ENCODE measurements around the gene GUCA1A.
"Not testable (repeated sequence)": the region's sequence is repeated elsewhere in the genome, so short reads cannot be mapped to it uniquely, and the experiment has no call there.

DNA sequence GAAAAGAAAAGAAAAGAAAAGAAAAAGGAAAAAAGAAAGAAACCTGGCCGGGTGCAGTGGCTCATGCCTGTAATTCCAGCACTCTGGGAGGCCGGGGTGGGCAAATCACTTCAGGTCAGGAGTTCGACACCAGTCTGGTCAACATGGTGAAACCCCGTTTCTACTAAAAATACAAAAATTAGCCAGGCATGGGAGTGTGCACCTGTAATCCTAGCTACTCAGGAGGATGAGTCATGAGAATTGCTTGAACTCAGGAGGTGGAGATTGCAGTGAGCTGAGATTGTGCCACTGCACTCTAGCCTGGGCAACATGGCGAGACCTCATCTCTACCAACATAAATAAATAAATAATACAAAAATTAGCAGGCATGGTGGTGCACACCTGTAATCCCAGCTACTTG is 19.2 kb downstream of the GUCA1A start:
- TF ChIP-seq, protein P1, sequence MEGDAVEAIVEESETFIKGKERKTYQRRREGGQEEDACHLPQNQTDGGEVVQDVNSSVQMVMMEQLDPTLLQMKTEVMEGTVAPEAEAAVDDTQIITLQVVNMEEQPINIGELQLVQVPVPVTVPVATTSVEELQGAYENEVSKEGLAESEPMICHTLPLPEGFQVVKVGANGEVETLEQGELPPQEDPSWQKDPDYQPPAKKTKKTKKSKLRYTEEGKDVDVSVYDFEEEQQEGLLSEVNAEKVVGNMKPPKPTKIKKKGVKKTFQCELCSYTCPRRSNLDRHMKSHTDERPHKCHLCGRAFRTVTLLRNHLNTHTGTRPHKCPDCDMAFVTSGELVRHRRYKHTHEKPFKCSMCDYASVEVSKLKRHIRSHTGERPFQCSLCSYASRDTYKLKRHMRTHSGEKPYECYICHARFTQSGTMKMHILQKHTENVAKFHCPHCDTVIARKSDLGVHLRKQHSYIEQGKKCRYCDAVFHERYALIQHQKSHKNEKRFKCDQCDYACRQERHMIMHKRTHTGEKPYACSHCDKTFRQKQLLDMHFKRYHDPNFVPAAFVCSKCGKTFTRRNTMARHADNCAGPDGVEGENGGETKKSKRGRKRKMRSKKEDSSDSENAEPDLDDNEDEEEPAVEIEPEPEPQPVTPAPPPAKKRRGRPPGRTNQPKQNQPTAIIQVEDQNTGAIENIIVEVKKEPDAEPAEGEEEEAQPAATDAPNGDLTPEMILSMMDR (IDR thresholded peaks at IDR 0.05) = not testable (repeated sequence)
- TF ChIP-seq EP300, POLR2AphosphoS5, POLR2A (IDR thresholded peaks at IDR 0.05): not testable (repeated sequence)

Data from upper lobe of left lung (tissue), 4 donors.